HG03103 (cell line): ENCODE results near the gene TPRKB.
"Not testable (repeated sequence)": the region's sequence is repeated elsewhere in the genome, so short reads cannot be mapped to it uniquely, and the experiment has no call there.

Experiments used
- ATAC-seq: cut with Tn5 transposase; IDR thresholded peaks from one replicate; pipeline ENCODE4 v1.9.1; 2021; ENCODE audit warnings: low read depth; ENCODE audit not compliant: unreplicated experiment

TPRKB gene

DNA sequence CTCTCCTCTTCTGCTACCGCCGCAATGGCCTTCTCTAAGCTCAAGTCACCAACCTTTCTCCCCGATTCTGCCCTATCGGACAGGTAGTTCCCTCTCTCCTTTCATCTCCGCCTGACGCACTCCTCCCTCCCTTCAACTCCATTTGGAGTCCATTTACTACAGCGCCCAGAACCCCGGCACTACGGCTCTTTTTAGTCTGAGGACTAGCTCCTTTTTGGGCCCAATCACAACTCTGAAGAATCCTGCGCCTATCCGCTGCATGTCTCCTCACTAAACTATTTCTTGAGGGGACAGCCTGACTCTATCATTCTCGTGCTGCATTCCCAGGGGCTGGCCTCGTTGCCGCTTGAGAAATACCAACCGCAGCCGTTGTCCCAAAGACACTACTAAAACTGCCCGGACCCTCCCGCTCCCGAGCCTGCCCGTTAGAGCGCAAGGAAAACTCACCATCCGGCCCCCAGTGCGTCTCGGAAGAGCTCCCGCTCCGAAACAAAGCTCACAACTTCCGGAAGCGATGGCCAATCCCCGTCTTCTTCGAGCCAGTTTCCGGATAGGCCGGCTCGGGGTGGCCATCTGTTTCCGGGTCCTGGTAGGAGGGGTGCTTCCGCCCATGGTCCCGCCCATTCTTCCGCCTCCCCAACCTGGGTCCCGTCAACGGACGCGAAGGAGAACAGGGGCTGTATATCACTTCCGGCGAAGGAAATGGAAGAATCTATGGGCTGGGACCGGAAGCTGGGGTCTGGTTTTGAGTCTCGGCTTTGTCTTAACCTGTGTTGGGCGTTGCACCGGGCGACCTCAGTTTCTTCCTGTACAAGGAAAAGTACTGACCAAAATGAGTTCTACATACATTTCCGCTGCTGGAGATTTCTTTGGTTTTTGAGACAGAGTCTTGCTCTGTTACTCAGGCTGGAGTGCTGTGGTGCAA is at the start of gene TPRKB:
TPRKB (minus strand) TSS at position 491 of the 925 bp plus-strand sequence. CDS start 2,776 bp downstream, outside the sequence.
- peak; percentile 94 for ATAC-seq

GRCh38 chr2:73783883-73784282 is 46.7 kb upstream of the TPRKB start, which contains the start of gene C2orf78:
TSS of gene C2orf78 (plus strand) at chr2:73784183. CDS start at chr2:73784310, 127 bp downstream.
- ATAC-seq, result not testable (repeated sequence)

DNA sequence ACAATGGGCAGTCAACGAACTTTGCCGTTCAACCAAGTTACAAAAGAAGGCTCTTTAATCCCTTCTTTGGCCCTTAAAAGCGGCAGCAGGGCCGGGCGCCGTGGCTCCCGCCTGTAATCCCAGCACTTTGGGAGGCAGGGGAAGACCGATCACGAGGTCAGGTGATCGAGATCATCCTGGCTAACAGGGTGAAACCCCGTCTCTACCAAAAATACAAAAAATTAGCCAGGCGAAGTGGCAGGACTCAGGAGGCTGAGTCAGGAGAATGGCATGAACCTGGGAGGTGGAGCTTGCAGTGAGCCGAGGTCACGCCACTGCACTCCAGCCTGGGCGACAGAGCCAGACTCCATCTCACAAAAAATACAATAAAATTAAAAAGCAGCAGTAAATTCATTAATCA is 46.3 kb upstream of the TPRKB start:
- ATAC-seq, result not testable (repeated sequence)

- ATAC-seq, result no peak
These were observed 43.1 kb upstream of the TPRKB start for GRCh38 chr2:73780237-73780582.

DNA sequence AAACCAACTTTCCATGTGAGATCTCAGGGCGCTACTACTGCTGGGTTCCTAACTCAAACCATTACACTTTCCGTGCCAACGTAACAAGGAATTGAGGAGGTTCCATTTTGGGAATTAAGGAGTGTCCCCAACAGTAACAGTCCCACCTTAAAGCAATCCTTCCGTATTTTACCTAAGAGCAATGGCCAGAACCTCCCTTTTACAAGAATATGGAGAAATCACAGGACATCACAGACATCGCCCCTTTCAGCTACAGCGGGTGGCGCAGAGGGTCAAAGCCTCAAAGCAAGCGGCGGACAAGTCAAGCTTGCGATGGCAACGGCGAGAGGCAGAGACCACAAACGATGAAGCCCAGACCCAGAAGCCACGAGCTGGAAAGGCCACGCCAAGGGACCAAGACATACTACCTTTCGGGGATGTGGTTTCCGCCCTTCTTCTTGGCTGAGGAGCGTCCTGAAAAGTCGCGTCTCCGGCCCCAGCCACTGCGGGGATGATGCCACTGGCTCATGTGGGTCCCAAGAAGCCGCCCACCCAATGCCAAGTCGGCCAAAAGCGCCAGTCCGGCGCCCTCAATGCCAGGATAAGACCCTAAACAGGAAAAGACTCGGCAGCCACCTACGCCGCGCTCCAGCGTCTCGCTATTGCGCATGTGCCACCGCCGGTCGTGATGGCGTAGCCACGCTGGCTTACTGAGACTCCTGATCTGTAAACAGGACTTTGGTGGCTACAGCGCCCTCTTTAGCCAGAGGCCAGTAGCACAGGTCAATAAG is 42.5 kb upstream of the TPRKB start, which contains the start of gene DUSP11:
DUSP11 (minus strand) TSS at position 637 of the 770 bp plus-strand sequence; CDS start at position 508, 129 bp downstream.
- ATAC-seq, result peak; percentile 96

DNA sequence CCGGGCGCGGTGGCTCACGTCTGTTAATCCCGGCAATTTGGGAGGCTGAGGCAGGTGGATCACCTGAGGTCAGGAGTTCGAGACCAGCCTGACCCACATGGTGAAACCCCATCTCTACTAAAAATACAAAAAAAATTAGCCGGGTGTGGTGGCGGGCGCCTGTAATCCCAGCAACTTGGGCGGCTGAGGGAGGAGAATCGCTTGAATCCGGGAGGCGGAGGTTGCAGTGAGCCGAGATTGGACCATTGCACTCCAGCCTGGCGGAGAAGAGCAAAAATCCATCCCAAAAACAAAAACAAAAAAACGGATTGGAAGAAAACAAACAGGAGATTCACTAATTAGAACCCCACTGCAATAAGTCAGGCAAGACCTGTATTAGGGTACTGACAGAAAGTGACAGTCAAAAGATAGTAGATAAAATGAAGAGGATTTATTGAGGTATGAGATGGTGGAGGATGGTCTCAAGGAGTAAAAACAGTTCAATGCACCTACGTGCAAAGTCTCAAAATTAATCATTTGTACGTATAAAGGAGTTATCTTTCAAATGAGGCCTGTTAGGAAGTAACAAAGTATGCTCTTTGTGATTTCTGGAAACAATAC is 41.8 kb upstream of the TPRKB start:
- not testable (repeated sequence) for ATAC-seq

- no peak for ATAC-seq
These were observed 39.8 kb upstream of the TPRKB start for GRCh38 chr2:73776869-73777519.

DNA sequence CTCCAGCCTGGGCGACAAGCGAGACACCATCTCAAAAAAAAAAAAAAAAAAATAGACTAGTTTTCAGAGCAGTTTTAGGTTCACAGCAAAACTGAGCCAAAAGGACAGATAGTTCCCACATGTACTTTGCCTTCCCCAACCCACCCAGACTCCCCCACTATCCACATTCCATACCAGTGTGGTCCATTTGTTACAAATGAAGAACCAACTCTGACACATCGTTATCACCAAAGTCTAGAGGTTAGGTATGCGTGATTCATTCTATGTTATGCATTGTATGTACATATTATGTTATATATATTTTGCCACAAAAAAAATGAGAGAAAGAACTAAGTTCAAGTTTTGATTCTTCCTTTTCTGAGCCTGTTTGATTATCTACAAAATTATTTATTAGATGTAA is 39.2 kb upstream of the TPRKB start:
- no peak for ATAC-seq

GRCh38 chr2:73772819-73773218 is 35.7 kb upstream of the TPRKB start:
- no peak for ATAC-seq

DNA sequence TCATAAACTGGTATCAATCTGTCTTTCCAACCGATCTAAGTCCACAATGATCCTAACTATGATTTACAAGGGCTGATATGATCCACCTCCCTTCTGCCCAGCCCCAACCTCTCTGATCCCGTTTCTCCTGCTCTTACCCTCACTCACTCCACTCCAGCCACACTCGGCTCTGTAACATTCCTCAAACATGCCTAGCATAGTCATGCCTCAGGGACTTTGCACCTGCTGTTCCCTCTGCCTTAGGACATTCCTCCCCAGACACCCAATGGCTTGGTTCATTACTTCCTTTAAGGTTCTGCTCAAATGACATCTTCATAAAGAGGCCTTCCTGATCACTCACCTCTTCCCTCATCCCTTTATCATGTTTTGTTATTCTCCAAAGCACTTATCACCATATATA is 33.6 kb upstream of the TPRKB start:
- ATAC-seq, result no peak

GRCh38 chr2:73766994-73767393 is 29.8 kb upstream of the TPRKB start:
- ATAC-seq, result no peak

GRCh38 chr2:73766349-73766748 is 29.2 kb upstream of the TPRKB start:
- ATAC-seq, result no peak

GRCh38 chr2:73764945-73765344 is 27.8 kb upstream of the TPRKB start:
- no peak for ATAC-seq

DNA sequence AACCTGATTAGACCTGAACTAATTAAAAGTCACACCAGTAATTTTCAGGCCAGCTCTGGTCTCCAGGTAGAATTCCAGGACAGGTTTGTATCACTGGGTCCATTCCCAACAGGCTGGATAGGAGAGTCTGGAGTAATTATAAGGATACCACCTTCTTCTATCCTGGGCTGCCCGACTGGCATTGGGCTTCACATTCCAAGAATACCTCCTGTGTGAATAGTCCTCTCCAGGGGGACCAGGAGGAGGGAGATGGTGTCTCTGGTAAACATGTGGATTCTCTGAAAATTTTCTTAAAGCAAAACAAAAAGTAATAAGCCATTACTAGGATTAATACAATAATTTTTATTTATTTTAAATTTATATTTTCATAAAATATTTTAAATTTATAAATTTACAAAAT is 25.4 kb upstream of the TPRKB start:
- no peak for ATAC-seq

GRCh38 chr2:73759904-73760303 is 22.8 kb upstream of the TPRKB start:
- ATAC-seq, result no peak

- no peak for ATAC-seq
These were observed 22.2 kb upstream of the TPRKB start for GRCh38 chr2:73759285-73759764.

GRCh38 chr2:73754332-73754731 is 17.2 kb upstream of the TPRKB start:
- ATAC-seq, result not testable (repeated sequence)

DNA sequence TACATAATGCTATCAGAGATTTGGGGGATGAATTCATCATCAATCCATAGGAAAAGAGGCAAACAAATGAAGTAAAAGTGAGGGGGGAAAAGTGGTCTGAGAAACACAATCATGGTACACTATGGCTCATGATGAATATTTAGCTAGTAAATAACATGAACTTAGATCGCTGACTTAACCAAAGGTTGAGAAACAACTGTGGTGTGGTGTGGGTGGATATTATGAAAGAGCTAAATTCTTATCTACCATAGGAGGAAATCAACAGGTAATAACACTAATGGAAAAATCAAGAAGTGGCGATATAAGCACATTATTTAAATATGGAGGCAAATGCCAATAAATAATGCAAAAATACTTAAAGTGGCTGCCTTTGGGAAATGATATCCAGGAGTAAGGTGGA is 12.2 kb upstream of the TPRKB start:
- no peak for ATAC-seq

- no peak for ATAC-seq
These were observed 9.7 kb upstream of the TPRKB start for GRCh38 chr2:73746877-73747208.
